GM18502 (cell line): Measurements from ENCODE around the gene ARIH2.

Source experiments
- ATAC-seq: cut with Tn5 transposase; IDR thresholded peaks from one replicate; pipeline ENCODE4 v1.9.1; 2021; ENCODE audit warnings: mild to moderate bottlenecking; ENCODE audit not compliant: unreplicated experiment, poor library complexity

The ARIH2 gene

DNA sequence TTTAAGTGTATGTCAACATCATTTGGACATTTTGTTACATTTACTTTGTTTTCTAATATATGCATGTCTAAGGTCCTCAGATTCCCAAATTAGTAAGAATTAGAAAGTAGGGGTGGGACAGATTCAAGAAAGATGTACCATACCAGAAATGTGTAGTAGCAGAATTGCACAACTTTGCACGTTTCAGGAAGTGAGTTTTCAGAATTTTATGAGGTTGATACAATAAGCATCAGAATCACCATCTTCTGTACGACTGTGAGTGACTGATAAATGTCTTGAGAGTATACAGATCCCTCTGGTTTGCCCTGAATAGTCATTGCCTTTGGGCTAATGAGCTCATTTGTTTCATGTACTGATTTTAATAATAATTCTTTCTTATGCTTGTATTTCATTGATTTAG lies 9.3 kb downstream of the ARIH2 start:
- ATAC-seq = no peak

DNA sequence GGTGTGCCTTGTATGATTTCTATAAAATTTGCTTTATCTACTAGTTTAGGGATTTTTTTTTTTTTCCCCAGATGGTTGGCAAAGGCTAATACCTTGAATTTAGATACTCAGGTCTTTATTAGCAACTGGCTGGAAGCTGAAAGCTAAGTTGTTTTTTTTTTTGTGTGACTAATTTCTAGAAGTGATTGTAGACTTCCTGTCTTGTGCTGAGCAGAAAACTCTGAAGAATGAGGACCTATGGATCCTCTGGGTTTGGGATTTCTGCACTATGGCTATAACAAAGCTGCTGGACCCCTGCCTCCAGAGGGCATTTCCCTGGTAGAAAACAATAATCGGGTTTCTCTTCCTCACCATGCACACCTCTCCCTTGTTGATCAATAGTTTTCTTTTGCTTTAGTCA lies 10.0 kb downstream of the ARIH2 start:
- no peak for ATAC-seq

- no peak for ATAC-seq
Measured at GRCh38 chr3:48929358-48930035, 10.9 kb downstream of the ARIH2 start.

DNA sequence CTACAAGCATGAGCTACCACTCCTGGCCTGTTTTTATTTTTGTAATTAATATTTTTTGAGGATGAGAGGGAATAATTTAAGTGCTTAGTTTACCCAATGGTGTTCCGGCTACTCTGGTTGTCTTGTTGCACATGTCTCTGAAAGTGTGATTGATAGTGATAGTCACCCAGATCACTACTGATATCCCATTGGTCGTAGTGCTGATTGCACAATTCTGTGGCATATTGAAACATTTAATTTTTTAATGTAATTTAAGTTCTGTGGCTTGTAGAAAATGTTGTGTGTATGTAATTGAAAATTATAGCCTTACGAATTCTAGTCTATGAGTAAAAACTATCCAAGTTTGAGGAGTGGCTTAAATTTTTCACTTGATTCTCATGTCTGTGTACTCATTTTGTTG lies 11.9 kb downstream of the ARIH2 start:
- no peak for ATAC-seq

DNA sequence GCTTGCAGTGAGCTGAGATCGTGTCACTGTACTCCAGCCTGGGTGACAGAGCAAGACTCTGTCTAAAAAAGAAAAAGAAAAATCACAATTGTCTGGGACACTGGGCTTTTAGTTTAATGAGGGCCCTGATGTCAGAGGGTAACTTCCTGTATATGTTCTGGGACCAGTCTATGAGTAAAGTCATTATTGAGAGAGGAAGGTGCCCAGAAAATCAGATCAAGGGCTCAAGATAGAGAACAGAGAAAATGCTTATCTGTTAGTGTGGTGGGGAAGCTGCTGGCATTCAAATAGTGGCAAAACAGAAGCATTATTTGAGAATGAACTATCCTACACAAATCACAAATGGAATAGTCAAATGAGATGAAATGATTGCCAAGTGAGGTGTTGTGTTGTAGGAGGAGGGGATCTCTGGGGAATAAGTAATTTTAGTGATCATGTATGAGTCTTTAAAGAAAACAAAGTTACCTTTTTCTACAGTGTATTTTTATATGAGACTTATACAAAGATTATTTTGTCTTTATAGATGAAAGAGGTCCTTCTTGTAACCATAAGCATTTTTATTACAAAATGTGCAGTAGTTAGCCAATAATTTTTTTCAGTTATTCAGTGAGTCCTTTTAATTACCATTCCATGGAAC lies 13.4 kb downstream of the ARIH2 start:
- no peak for ATAC-seq

- no peak for ATAC-seq
Measured at GRCh38 chr3:48934333-48934991, 15.8 kb downstream of the ARIH2 start.

DNA sequence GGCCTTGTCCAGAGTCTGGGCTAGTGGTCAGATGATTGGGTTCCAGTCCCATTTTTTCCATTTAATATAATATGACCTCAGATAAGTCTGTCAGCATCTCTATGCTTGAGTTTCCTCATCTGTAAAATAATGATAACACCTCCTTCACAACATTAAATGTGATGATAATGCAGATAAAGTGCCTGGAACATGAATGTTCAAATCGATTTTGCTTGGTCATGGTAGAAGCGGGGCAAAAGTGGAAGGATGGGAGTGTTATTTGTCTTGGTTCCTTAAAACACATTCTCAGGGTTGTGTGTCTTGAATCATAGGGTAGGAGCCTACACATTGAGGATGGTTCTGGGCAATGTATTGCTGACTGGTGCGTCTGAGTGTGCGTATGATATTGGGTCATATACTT lies 16.9 kb downstream of the ARIH2 start:
- no peak for ATAC-seq

DNA sequence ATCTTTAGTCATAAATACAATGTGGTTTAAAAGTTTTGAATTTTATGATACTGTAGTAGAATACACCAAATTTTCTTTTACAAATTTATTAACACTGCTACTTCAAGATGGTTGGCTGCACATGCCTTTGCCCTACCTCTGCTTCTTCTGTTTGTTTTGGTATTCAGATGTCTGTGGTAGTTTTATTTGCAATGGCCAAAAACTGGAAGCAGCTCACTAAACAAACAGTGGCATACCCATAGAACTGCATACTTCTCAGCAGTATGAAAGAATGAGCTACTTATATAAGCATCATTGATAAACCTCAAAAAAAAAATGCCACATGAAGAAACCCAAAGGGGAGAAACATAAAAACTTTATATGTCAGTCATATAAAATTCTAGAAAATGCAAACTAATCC lies 19.5 kb downstream of the ARIH2 start:
- no peak for ATAC-seq

- ATAC-seq = no peak
Measured at GRCh38 chr3:48938689-48939088, 20.0 kb downstream of the ARIH2 start.

DNA sequence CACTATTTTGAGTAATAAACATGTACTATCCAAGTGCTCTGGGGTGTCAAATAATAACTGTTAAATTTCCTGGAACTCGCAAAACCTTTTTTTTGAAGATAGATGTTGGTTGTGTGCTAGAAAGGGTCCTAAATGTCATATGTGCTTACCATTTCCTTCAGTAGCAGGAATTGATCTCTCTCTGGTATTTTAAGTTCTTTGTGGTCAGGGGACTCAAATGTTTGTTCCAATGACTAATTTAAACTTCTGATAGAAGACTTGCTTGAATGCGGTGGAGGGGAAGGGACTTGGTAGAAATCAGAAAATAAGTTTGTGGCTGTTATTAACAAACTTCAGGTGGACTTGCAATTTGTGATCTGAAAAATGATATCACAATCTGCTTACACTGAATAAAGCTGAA lies 26.8 kb downstream of the ARIH2 start:
- ATAC-seq = no peak

GRCh38 chr3:48945891-48946549 lies 27.4 kb downstream of the ARIH2 start:
- no peak for ATAC-seq

DNA sequence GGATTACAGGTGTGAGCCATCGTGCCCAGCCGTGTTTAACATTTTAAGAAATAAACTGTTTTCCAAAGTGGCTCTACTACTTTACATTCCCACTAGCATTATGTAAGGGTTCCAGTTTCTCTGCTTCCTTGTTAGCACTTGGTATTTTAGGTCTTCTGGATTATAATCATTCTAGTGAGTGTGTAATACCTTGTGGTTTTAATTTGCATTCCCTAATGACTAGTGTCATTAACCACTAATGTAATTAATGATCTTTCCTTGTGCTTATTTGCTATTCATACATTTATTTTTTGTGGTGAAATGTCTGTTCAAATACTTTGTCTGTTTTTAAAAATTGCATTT lies 30.7 kb downstream of the ARIH2 start:
- ATAC-seq = no peak

DNA sequence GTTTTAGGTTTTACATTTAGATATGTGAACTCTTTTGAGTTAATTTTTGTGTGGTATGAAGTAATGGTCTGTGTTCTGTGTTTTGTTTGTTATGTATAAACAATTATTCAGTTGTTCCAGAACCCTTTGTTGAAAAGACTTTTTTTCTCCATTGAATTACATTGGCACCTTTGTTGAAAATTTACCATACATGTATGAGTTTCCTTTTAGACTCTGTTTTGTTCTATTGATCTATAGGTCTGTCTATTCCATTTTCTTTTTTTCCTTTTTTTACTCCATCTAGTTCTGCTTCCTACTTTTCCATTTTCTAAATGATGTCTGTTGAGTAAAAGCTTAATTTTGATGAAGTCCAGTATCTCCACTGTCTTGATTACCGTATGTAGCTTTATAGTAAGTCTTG lies 31.4 kb downstream of the ARIH2 start:
- no peak for ATAC-seq

DNA sequence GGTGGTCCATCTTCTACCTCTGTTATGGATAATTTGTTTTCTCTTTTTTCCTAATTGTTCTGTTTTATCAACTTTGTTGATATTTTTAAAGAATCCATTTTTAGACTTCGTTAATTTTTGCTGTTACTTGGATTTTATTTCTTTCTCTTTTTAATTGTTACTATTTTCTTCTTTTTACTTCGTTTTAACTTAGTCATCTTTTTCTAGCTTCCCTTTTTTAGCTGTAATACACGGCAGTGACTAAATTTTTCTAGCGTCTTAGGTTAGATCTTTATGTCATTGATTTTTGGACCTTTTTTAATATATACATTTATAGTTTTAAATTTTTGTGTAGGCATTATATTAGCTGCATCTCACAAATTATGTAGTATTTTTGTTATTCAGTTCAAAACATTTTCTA lies 33.1 kb downstream of the ARIH2 start:
- no peak for ATAC-seq

DNA sequence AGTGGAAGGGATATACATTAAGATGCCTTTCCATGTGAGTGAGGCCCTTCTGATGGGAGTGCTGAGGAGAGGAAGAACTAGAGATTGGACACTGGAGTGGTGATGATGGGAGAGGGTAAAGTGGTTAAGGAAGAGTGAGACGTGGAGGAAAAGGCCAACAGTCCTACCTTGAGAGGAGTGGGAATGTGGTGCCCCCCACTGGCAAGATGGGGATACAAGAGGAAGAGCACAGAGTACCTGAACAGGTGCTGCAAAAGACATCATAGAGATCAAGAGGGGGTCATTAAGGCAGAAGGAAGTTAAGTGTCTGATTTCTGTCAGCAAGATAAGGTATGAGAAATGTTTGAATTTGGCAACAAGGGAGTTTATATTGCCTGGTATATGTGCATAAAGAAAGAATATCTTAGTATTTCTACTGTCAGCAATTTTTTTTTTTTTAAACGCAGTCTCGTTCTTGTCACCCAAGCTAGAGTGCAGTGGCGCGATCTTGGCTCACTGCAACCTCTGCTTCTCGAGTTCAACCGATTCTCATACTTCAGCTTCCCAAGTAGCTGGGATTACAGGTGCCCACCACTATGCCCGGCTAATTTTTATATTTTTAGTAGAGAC lies 34.0 kb downstream of the ARIH2 start:
- no peak for ATAC-seq

- no peak for ATAC-seq
Measured at GRCh38 chr3:48957006-48957705, 38.5 kb downstream of the ARIH2 start.

GRCh38 chr3:48960841-48961413 lies 42.3 kb downstream of the ARIH2 start:
- no peak for ATAC-seq

DNA sequence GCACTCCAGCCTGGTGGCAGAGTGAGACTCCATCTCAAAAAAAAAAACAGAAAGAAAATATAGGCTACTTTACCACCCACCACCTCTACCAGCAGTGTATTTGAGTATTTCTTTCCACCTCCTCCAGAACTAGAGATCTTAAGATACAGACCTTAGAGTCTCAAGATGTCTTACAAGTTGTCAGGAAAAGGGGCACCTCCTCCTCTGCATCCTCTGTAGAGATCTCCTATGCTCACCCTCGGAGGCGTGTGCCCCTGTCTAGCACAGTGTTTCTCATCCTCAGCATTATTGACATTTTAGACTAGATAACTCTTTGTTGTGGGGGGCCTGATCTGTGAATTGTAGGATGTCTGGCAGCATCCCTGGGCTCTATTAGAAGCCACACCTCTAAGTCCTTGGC lies 43.7 kb downstream of the ARIH2 start:
- ATAC-seq = no peak

GRCh38 chr3:48962939-48963338 lies 44.3 kb downstream of the ARIH2 start:
- ATAC-seq = no peak

GRCh38 chr3:48963591-48963990 lies 44.9 kb downstream of the ARIH2 start:
- no peak for ATAC-seq
